HG02798 (cell line): ENCODE results near the gene MAJIN.

ENCODE experiments used
- ATAC-seq: cut with Tn5 transposase; IDR thresholded peaks from one replicate; pipeline ENCODE4 v1.9.1; 2021; ENCODE audit warnings: mild to moderate bottlenecking; ENCODE audit not compliant: unreplicated experiment, poor library complexity

The MAJIN gene

DNA sequence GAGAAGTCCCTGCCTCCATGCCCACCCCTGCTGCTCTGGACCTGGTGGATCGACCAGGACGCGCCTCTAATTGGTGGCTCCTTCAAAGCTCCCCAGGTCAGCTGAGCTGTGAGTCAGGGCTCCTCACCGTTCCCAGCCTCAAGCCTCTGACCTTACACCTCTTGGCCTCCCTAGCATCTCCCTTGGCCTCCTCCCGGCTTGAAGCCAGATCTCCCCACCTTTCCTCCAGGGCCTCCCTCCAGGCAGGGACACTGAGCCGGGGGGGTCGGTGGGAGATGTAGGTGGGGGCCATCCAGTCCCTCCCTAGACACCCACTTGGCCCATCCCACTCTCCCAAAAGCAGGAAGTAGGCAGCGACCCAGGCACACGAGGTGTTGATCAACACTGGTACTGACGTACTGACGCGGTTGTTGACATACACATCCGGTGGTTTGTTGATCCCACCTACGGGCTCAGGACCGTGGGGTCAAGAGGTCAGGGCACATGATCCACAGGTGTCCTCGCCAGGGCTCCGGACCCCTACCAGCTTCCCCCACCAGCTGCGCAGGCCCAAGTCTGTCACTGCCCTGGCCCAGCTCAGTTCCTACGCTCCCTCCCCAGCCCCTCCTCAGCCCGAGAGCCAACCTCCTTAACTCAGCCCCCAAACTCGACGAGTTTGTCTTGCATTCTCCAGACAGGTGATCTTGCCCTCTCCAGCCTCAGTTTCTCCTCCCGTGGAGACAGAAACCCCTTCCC lies 55.7 kb downstream of the MAJIN start:
- no peak for ATAC-seq

DNA sequence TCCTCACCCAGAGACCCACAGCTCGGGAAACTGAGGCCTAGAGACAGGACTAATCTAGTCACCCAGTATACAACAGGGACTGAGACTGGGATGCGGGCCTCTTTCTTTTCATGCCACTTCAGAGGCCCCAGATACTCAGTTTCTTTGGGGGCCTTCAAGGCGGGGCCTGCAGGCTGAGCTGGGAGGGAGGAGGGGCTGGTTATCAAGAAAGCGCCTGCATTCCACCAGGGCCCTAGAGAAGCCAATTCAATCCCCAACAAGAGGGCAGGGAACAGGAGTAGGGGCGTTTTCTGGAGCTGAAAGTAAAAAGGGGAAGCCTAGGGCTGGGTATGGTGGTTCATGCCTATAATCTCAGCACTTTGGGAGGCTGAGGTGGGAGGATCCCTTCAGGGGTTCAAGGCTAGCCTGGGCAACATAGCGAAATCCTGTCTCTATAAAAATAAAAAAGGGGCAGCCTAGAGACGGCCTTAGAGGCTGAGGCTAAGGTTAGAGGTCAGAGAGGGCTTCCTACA lies 56.5 kb downstream of the MAJIN start:
- no peak for ATAC-seq

DNA sequence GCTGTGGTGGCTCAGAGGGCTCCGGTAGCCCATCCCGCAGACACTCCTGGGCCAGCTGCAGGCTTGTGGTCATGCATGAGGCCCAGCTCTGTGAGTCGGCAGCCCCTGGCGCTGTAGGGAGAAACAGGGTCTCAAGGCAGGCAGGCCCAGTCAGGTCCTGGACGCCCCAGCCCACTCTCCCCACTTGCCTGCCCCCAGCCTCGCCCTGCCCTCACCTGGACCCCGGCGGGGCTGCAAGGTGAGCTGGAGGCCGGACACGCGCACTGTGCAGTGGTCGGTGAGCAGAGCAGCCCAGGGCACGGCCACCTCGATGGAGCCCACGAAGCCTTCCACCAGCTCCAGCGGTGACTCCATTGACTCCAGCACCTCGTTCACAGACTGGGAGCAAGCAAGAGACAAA lies 57.8 kb downstream of the MAJIN start:
- no peak for ATAC-seq

DNA sequence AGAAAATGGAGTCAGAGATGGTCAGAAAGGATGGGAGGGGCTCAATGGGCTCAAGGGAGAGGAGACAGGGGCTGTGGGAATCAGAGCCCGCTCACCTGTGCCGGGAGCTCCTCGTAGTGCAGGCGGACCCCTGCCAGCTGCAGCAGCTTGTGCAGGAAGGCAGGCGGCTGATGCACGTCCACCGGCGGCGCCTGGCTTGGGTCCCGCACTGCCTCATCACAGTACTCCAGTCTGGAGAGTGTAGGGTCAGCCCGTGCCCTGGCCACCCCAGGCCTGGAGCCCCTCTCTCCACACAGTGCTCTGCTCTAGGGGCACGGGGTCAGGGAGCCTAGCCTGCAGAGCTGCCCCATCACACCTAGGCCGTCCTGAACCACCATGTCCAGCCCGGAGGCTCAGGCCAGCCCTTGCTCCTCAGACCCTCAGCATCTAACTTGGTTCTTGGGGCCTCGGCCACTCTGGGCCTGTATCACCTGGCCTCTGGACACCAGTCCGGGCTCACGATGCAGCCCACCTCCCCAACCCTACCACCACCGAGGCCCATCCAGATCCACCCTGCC lies 58.7 kb downstream of the MAJIN start:
- ATAC-seq: no peak

DNA sequence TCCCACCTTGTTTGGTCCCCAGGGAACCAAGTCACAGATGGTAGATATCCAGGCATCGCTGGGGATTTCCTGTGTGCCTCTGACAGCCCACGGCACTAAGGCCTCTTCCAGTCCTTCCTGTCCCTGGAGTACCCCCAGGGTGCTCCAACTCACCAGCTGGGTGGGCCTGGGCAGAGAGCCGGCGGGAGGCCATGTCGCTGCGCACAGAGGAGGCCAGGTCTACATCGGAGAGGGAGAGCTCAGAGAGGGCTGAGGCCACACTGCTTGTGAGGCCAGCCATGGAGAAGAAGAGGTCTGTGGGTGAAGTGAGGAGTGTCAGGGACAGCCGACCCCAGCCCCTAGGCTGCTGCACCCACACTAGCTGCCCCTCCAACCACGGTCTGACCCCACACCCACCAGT lies 60.2 kb downstream of the MAJIN start:
- ATAC-seq: no peak

DNA sequence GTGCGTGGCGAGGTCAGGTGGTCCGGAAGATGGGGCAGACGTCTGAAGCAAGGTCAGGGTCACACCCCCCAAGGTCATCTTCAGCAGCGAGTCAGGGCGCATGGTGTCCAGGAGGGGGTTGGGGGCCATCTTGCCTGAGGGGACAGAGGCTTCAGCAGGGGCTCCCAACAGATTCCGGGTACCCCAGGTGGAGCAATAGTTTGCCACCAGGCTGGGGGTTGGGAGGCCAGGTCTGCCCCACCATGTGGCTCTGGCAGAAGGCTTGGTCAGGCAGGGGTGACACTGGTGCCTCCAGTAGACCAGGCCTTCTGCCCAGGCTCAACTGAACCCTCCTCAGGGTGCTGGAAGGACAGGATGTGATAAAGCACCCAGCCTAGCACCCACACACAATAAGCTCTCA lies 60.8 kb downstream of the MAJIN start:
- no peak for ATAC-seq

DNA sequence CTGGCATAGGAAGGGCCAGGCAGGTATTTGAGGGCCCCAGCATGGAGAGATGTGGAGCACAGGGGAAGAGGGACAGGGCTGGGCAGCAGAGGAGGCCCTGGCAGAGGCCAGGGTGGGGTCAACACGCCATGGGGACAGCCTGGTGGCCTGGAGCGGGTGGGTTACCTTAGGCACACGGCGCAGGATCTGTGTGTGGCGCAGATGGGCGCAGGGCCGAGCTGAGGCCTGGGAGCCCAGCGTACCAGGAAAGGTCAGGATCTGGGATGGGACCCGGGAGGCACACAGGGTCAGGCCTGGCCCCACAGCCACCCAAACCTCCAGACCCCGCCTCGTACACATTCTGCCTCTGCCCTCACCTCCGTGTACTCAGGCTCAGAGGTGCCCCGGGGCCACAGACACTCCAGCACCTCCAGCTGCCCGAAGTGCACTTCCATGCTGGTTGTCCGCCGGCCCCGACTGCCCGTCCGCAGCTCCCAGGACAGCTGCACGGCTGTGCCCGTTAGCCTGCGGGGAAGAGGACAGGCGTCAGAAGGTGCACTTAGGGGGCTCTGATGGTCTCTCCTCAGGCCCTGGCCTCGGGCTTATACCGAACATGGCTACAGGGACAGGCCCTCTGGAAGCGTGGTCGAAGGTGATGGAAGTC lies 61.3 kb downstream of the MAJIN start:
- no peak for ATAC-seq

DNA sequence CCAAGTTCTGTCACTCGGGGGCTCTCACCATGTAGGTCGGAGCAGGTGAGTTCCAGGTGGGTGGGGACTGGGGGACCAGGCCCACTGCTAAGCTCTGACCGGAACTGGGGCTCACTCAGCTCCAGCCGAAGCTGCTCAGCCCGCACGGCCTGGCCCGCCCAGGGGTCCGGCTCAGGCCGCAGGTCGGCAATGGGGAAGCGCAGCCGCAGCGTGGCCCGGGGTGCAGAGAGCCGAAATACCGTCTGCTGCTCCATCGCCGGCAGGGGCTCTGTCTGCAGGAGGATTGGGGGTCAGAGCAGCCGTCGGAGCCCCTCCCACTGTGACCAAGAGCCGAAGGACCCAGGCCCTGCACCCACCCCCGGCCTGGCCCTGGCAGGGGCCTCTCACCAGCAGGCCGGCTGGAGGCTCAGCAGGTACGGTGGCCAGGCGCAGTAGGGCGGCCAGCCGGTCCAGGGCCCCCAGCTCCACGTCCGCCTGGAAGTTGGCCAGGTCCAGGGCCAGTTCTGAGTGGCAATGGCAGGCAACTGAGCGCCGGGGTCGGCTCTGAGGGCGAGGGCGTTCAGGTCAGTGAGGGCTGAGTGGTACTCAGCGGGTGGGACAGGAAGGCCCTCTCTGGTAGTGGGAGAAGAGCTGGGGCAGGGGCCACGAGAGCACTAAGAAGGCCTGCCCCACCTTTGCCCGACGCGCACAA lies 62.1 kb downstream of the MAJIN start:
- ATAC-seq: no peak

DNA sequence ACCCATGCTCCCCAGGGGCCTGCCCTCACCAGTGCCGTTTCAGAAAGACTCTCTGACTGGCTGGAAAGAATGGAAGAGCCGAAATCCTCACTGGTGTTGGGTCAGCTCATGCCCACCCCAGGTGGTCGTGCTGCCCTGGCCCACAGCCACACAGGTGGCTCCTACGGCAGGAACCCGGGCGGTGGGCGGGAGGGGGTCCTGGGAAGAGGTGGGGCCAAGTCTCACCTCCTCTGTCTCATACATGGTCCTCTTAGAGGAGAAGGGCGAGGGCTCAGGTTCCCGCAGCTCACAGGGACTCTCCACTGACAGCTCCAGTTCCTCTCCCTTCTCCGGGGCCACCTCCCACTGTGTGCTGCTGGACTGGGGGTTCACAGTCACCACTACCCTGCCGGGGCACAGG lies 63.1 kb downstream of the MAJIN start:
- no peak for ATAC-seq

DNA sequence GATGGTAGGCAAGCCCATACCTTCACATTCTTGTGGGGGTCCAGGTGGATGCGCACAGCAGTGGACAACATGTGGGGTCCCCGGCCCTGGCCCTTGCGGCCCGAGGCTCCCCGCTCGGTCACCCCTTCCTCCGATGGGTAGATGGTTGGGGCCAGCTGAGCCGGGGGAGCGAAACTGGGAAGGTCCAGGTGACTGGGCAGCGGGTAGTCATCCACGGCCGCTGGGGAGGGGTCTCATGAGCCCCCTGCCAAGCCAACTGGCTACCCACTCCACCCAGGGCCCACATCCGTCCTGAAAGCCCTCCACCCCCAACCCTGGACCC lies 65.6 kb downstream of the MAJIN start:
- no peak for ATAC-seq

DNA sequence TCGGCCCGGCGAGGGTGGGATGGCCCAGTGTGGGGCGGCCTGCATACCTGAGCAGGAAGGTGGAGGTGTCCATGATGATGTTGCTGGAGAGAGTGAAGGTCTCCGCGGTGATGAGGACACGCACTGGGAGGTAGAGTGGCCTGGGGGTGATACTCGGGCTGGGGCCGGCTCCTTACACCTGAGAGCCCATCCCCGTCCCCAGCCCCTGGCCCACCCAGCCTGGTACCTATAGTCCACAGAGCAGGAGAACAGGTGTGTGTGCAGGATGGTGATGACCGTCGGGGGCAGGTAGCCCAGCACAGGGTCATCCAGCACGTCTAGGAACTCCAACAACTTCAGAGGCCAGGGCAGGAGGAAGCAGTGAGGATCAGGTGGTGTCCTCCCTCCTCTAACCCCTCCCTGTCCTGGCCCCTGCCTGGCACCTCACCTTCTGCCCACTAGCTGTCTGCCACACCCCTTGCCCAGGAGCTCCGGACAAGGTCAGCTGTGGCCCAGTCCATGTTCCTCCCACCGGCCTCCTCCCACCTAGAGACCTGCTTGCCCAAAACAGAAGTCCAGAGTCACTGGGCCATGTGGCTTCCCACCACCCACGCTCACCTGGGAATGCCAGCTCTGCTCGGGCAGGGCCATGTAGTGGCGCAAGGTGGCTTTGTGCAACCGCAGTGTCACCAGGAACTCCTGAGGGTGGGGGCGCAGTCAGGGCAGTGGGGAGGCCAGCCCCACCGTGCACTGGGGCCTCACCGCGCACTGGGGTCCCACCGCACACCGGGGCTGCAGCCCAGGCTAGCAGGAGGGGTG lies 66.2 kb downstream of the MAJIN start:
- ATAC-seq: no peak

DNA sequence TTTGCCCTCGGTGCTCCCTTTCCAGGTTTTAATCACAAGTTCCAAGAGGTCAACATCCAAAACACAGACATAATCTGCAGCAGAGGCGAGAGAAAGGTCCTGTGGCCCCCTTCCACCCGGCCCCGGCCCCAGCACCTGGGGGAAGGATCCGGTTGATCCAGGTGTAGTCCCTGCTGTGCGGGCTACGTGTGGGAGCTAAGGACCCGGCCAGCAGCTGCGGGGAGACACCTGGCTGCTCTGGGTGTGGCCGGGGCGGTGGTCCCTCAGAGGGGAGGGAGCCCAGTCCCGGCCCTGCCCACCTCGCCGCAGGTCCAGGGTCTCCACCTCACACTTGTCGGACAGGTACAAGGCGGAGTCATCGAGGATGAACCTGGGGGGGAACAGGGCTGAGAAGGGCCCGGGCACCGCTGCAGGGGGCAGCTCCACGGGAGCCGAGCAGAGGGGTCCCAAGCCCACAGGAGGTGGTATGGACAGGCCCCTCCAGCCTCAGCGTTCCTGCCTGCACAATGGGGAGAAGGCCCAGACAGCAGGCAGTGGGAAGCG lies 68.5 kb downstream of the MAJIN start:
- ATAC-seq: no peak

DNA sequence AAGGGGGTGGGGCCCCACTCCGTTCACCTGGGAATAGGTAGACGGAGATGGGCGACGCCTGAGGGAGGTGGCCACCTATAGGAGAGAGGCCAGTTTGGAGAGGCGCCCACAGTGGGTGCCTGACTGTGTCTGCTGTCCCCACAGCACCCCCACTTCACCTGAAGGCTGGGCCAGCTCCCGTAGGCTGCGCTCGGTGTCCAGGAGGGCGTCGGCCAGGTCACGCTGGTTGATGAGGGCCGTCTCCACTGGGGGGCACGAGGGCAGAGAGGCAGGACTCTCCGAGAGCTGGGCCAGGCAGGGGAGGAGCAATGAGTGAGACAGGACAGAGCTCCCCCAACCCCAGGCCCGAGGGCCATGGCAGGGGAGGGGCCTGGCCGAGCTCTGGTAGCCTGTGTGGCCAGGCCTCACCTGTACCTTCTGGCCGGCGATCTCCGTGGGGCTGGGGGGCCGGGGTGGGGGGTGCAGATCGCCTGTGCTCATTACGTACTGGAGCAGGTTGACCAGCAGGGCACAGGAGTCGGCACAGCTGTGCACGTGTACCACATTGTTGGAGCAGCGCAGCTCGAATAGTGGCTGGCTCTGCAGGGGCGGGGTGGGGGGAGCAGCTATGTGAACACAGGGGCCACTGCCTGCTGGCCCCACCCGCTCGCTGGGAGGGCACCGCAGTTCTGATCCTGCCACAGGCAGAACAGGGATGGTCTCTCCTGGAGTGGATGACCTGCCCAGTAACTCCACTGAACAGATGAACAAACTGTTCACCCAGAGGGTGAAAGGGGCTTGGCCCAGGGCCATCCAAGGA lies 69.6 kb downstream of the MAJIN start:
- no peak for ATAC-seq

DNA sequence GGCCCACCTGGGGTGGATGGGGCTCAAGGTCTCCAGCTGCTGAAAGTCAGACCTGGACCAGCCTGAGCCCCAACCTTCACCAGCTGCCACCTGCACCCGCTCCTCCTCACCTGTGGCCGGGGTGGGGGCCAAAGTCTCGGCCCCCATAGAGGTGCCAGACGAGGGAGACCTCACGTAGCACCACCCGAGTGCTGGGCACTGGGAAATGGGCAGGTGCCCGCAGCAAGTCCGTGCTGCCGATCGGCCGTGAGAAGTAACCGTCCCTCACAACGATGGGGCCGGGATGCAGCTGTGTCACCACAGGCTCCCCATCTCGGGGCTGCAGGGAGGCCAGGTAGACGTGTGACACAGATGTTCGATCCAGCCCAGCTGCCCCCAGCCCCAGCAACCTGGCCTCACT lies 71.1 kb downstream of the MAJIN start:
- no peak for ATAC-seq

DNA sequence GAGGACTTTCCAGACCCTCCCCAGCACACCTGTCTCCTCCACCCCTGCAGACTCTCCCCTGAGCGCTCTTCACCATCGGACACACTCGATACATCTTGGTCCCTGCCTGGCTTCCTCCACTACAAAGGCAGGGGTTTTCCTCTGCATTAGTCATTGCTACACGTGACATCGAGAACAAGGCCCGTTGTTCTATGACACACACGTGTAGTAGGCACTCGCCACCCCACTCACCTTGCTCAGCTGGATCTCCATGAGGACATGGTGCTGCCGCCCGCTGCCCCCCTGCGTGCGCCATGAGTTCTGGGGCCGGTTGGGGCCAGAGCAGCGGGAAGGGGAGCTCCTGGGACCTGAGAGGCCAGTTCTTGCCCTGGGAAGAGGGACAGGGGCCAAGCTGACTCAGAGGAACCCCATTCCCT lies 71.6 kb downstream of the MAJIN start:
- ATAC-seq: peak; percentile 38

DNA sequence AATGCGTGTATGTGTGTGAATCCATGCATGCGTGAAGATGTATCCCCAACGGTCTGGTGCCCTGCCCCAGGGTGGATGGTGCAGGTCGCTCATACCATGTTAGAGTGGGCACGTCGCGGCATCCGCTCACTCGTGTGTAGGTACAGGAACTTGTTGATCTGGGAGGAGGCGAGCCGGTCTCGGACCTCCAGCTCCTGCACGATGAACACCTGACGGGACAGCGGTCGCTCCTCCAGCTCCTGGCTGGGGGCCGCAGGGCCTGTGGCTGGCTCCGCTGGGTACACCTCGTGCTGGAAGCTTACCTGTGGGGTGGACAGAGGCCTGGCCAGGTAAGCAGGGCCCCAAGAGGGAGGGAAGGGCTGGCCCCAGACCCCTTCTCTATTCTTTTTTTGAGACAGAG lies 73.4 kb downstream of the MAJIN start:
- ATAC-seq: no peak

DNA sequence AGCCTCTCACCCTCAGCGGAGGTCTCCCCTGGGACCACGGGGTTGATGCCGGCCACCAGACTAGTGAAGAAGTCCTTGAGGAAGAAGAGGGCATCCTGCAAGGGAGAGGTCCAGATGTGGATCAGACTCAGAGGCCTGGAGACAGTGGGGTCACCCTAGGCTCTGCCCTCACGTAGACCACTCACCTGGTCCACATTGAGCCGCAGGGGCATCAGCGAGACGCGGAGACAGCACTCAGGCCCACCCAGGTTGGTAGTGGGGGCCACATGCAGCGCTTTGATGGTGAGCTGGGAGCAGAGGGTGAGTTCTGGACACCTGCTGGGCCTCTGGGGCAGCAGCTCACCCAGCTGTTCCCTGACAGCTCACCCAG lies 73.8 kb downstream of the MAJIN start:
- no peak for ATAC-seq

DNA sequence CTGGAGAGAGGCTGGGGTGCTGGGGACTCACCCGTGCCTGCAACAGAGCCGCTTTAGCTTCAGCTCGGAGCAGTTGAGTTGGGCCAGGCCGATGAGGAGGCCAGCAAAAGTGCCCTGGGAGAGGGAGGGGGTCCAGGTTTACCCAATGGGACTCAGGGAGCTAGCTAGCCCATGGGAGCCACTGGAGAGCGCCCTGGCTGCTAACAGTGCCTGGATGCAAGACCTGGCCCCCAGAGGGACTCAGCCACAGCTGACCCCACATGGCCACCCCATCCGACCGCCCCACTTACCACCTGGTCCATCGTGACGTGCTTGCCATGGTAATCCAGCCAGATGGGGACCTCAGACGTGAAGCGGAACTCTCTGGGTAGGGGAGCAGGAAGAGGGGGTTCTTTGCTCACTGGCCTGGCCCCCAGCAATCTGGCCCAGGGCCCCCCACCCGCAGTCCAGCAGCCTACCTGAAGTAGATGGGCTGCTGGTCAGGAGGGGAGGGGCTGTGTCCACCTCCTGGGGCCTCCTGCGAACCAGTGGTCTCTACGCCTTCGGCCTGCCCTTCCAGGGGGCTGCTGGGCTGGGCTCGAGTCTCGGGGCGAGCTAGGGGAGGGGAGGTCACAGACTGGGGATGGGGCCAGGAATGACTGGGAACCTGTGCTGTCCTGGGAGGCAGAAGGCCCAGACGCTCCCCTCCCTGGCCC lies 74.4 kb downstream of the MAJIN start:
- ATAC-seq: no peak

DNA sequence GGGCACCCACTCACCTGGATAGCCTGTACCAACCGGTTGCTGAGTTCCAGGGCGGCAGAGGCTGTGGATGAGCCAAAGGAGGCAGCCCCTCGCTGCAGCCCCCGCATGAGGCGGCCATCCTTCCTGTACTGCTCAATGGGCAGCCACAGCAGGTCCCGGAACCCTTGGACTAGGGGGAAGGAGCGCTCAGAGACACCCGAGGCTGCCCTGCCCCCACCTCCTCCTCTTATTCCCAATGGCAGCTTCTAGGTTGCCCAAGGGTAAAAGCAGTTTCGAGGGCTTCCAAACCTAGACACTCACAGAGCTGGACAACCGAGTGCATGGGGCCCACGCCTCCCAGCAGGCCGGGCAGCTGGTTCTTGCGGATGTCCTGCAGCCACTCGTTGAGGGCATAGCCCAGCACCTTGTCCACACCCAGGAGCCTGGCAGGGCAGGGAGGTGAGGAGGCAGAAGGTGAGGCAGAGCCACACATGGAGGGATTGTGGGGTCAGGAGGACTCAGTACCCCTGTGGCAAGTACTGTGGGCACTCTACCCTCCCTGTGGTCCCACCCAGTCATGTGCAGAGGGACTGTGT lies 75.4 kb downstream of the MAJIN start:
- ATAC-seq: no peak
